MCF 10A (cell line): ENCODE measurements around the gene CHP2. TPM values are rescaled to one million over a fixed set of nuclear protein-coding genes. Genes with fewer than 3 reads are reported as not detected.

Experiments used
- BruUV-seq: library from RNA; stranded (reverse); fragments of 400-500 nt; replicated peaks from 2 replicates; lab custom pipeline; 2021; lab: Mats Ljungman, UMichigan
- CTCF ChIA-PET: fragments of 300-600 bp; sonication (Branson Sonifier 250); formaldehyde crosslinking; extraction: SDS; loops from one replicate; lab custom pipeline; 2021; ENCODE audit warnings: antibody characterized with exemption, inconsistent platforms; lab: Yijun Ruan, JAX
- POLR2A ChIA-PET: fragments of 300-600, 350-650 bp; sonication (Branson Sonifier 250); formaldehyde crosslinking; extraction: SDS; loops from one replicate; lab custom pipeline; 2020; ENCODE audit warnings: antibody characterized with exemption, inconsistent platforms; lab: Yijun Ruan, JAX
- DNase-seq: peaks from one replicate; pipeline ENCODE4 v3.0.0-alpha.2; 2018; ENCODE audit not compliant: unreplicated experiment
- H3K27ac Mint-ChIP-seq: one replicate; pipeline ENCODE4 v1.8.0; 2022; ENCODE audit warnings: mild to moderate bottlenecking, low read depth, mixed read lengths; ENCODE audit not compliant: unreplicated experiment
- H3K27me3 Mint-ChIP-seq: one replicate; pipeline ENCODE4 v1.8.0; 2022; ENCODE audit warnings: mixed read lengths; ENCODE audit not compliant: insufficient read depth, unreplicated experiment
- H3K36me3 Mint-ChIP-seq: one replicate; pipeline ENCODE4 v1.8.0; 2022; ENCODE audit warnings: mild to moderate bottlenecking, moderate library complexity, mixed read lengths; ENCODE audit not compliant: insufficient read depth, unreplicated experiment
- H3K4me1 Mint-ChIP-seq: one replicate; pipeline ENCODE4 v1.8.0; 2022; ENCODE audit warnings: mixed read lengths; ENCODE audit not compliant: insufficient read depth, unreplicated experiment
- H3K4me3 Mint-ChIP-seq: one replicate; pipeline ENCODE4 v1.8.0; 2022; ENCODE audit warnings: mild to moderate bottlenecking, moderate library complexity, mixed read lengths; ENCODE audit not compliant: unreplicated experiment
- H3K9me3 Mint-ChIP-seq: one replicate; pipeline ENCODE4 v1.8.0; 2022; ENCODE audit warnings: mixed read lengths; ENCODE audit not compliant: unreplicated experiment
- intact Hi-C: fragments of 100-400 bp; cut with micrococcal nuclease; formaldehyde crosslinking; loops from 2 replicates; pipeline ENCODE4 v1.14.1; 2022
- total RNA-seq: library from RNA; stranded (reverse); gene quantifications from 2 replicates; pipeline ENCODE4 v1.2.3, GENCODE V29; 2022
- TF ChIP-seq, protein P1 (sequence below): fragments of 200-600 bp; IDR thresholded peaks from one replicate; pipeline ENCODE4 v1.8.0; 2022; ENCODE audit warnings: antibody characterized with exemption, mild to moderate bottlenecking; ENCODE audit not compliant: unreplicated experiment

Gene CHP2
- total RNA-seq, 1 experiment from 2014 or later = not detected

GRCh38 chr16:23726710-23727109, 28.1 kb upstream of the CHP2 start:
- no peak overlapping the region for H3K4me3 Mint-ChIP-seq
- BruUV-seq = no TSS peak
- peaks cover 14% of the 10 kb centered on the region for H3K4me1 Mint-ChIP-seq
- no peaks in the 10 kb centered on the region for H3K27me3 Mint-ChIP-seq
- ChIA-PET POLR2A (interaction anchor here (1.0 kb wide), 1 partner anchor 27 kb away, joined by 3 read pairs; no protein-coding TSS in a partner anchor), CTCF (interaction anchor here (0.5 to 2.9 kb wide), 4 partner anchors 10 to 310 kb away, joined by 3 to 28 read pairs (median 7); partner anchors contain the start of gene PLK1)
- DNase-seq = no peak
- intact Hi-C loops = loop anchor here (2.0 kb wide), 1 partner anchor 48 kb away; the partner anchor contains the start of gene PLK1
- H3K27ac Mint-ChIP-seq = no peak overlapping the region
- TF ChIP-seq, protein P1, sequence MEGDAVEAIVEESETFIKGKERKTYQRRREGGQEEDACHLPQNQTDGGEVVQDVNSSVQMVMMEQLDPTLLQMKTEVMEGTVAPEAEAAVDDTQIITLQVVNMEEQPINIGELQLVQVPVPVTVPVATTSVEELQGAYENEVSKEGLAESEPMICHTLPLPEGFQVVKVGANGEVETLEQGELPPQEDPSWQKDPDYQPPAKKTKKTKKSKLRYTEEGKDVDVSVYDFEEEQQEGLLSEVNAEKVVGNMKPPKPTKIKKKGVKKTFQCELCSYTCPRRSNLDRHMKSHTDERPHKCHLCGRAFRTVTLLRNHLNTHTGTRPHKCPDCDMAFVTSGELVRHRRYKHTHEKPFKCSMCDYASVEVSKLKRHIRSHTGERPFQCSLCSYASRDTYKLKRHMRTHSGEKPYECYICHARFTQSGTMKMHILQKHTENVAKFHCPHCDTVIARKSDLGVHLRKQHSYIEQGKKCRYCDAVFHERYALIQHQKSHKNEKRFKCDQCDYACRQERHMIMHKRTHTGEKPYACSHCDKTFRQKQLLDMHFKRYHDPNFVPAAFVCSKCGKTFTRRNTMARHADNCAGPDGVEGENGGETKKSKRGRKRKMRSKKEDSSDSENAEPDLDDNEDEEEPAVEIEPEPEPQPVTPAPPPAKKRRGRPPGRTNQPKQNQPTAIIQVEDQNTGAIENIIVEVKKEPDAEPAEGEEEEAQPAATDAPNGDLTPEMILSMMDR = no peak
- no peaks in the 10 kb centered on the region for H3K36me3 Mint-ChIP-seq
- H3K9me3 Mint-ChIP-seq = peaks cover 7% of the 10 kb centered on the region

DNA sequence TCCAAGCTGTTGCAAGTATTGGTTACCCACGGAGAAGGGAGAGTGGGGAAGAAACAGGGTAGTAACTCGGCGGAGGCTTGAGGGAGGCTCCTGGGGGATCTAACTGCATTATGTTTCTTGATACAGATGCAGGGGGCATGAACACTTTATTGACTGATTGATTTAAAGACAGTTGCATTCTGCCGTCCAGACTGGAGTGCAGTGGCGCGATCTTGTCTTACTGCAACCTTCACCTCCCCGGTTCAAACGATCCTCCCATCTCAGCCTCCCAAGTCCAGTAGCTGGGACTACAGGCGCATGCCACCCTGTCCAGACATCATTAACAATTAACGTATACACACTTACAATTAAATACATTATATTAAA, 26.7 kb upstream of the CHP2 start:
- H3K36me3 Mint-ChIP-seq = no peaks in the 10 kb centered on the region
- ChIA-PET CTCF (interaction anchor here (0.6 to 2.9 kb wide), 23 partner anchors 8 to 792 kb away, joined by 3 to 28 read pairs (median 3); partner anchors contain the start of gene PLK1), POLR2A (interaction anchor here (1.1 to 1.2 kb wide), 2 partner anchors 49 to 87 kb away, joined by 3 to 7 read pairs; partner anchors contain the start of genes DCTN5 and PALB2)
- peak; percentile 4 for DNase-seq
- H3K27me3 Mint-ChIP-seq = no peaks in the 10 kb centered on the region
- BruUV-seq = no TSS peak
- TF ChIP-seq, protein P1 = peak; percentile 4
- H3K27ac Mint-ChIP-seq = no peak overlapping the region
- intact Hi-C loops = loop anchor here (1.0 kb wide), 1 partner anchor 171 kb away; the partner anchor contains the start of genes EARS2 and UBFD1
- H3K4me1 Mint-ChIP-seq = peaks cover 14% of the 10 kb centered on the region
- H3K4me3 Mint-ChIP-seq = peak overlapping the region; percentile 34
- H3K9me3 Mint-ChIP-seq = peaks cover 2% of the 10 kb centered on the region

DNA sequence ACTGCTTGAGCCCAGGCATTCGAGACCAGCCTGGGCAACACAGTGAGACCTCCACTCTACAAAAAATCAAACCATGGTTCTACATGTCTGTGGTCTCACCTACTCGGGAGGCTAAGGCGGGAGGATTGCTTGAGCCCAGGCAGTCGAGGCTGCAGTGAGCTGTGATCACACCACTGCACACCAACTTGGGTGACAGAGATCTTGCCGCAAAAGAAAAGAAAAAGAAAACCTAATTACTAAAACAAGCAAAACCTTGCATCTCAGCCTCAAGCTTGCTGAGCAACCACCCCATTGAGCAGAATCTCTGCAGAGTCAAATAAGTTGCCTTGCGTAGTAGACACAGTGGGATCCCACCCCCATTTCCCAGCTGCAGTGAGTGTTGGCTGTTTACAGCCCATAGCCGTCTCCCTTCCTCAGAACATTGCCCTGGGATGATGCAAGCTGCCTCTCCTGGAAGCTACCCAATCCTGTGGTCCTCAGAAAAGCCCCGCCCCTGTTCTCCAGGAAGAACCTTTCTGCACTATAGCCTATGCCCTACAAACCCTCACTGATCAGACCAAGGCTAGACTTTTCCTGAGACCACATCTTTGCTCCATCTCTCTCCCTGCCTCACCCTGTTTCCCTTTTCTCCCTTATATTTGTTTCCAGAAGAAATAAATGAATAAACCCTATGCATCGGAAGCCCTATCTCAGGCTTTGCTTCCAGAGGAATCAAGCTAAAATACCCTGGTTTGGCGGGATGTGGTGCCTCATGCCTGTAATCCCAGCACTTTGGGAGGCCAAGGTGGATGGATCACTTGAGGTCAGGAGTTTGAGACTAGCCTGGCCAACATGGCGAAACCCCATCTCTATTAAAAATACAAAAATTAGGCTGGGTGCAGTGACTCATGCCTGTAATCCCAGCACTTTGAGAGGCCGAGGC, 25.1 kb upstream of the CHP2 start:
- no peak overlapping the region for H3K27ac Mint-ChIP-seq
- H3K36me3 Mint-ChIP-seq = no peaks in the 10 kb centered on the region
- H3K4me1 Mint-ChIP-seq = peaks cover 14% of the 10 kb centered on the region
- peak; percentile 78 for DNase-seq
- POLR2A ChIA-PET = no interaction called here
- TF ChIP-seq, protein P1 = no peak
- H3K4me3 Mint-ChIP-seq = no peak overlapping the region
- H3K9me3 Mint-ChIP-seq = no peaks in the 10 kb centered on the region
- CTCF ChIA-PET = interaction anchor here (0.6 to 8.6 kb wide), 8 partner anchors 40 to 775 kb away, joined by 3 to 83 read pairs (median 5); no protein-coding TSS in a partner anchor
- H3K27me3 Mint-ChIP-seq = no peaks in the 10 kb centered on the region
- BruUV-seq = no TSS peak
- intact Hi-C loops = no loop called here
